IMR-90 (cell line): ENCODE results near the gene ALDH5A1. TPM values are rescaled to one million over a fixed set of nuclear protein-coding genes. Genes with fewer than 3 reads are reported as not detected.

Source experiments
- ATAC-seq: fragments of 200-7000 bp; cut with Tn5 transposase; 2 replicates; pipeline ENCODE4 v1.9.1; 2020; ENCODE audit warnings: low read depth, mild to moderate bottlenecking, moderate library complexity
- BruUV-seq: library from RNA; stranded (reverse); fragments of 400-500 nt; replicated peaks from 2 replicates; lab custom pipeline; 2021; lab: Mats Ljungman, UMichigan
- CTCF ChIA-PET: fragments of 300-600 bp; formaldehyde crosslinking; extraction: SDS; loops from one replicate; lab custom pipeline; 2021; ENCODE audit warnings: antibody characterized with exemption; lab: Yijun Ruan, JAX
- POLR2A ChIA-PET: fragments of 300-600 bp; sonication (Branson Sonifier 250); formaldehyde crosslinking; loops from one replicate; lab custom pipeline; 2022; ENCODE audit warnings: antibody characterized with exemption; ENCODE audit not compliant: unreplicated experiment; lab: Charles Lee
- DNase-seq: peaks from one replicate; pipeline ENCODE4 v3.0.0; 2013
- H2AFZ ChIP-seq: replicated peaks from 2 replicates; pipeline ENCODE3; 2013; ENCODE audit warnings: low read length, mild to moderate bottlenecking; ENCODE audit not compliant: poor library complexity
- H2AK5ac ChIP-seq: 2 replicates; pipeline ENCODE4 v1.6.1; 2013; ENCODE audit warnings: low read depth, low read length, inconsistent platforms
- H2AK9ac ChIP-seq: replicated peaks from 2 replicates; pipeline ENCODE3; 2013; ENCODE audit warnings: mild to moderate bottlenecking, low read depth, low read length, moderate library complexity; ENCODE audit not compliant: poor library complexity
- H2BK120ac ChIP-seq: 2 replicates; pipeline ENCODE4 v1.6.1; 2013; ENCODE audit warnings: low read depth, low read length, inconsistent platforms
- H2BK15ac ChIP-seq: 3 replicates; pipeline ENCODE4 v1.6.1; 2013; ENCODE audit warnings: low read depth, low read length, inconsistent platforms
- H2BK20ac ChIP-seq: 2 replicates; pipeline ENCODE4 v1.6.1; 2013; ENCODE audit warnings: low read depth, mild to moderate bottlenecking, inconsistent platforms, low read length, moderate library complexity
- H2BK5ac ChIP-seq: 2 replicates; pipeline ENCODE4 v1.6.1; 2013; ENCODE audit warnings: mild to moderate bottlenecking, low read depth, low read length, inconsistent platforms; ENCODE audit not compliant: poor library complexity, severe bottlenecking
- H3K14ac ChIP-seq: replicated peaks from 2 replicates; pipeline ENCODE4 v1.6.1; 2013; ENCODE audit warnings: low read depth, low read length, inconsistent platforms
- H3K18ac ChIP-seq: 2 replicates; pipeline ENCODE4 v1.6.1; 2013; ENCODE audit warnings: low read depth, low read length, control low read depth
- H3K23ac ChIP-seq: 2 replicates; pipeline ENCODE4 v1.6.1; 2013; ENCODE audit warnings: low read depth, low read length, inconsistent platforms
- H3K27ac ChIP-seq: 2 replicates; pipeline ENCODE4 v1.5.1; 2013; ENCODE audit warnings: mild to moderate bottlenecking, control low read depth, low read length; ENCODE audit not compliant: insufficient read depth
- H3K27me3 ChIP-seq: 2 replicates; pipeline ENCODE4 v1.6.1; 2013; ENCODE audit warnings: low read length; ENCODE audit not compliant: control insufficient read depth, insufficient read depth
- H3K36me3 ChIP-seq: 2 replicates; pipeline ENCODE4 v1.6.1; 2013; ENCODE audit warnings: low read length, mixed read lengths; ENCODE audit not compliant: control insufficient read depth, insufficient read depth
- H3K4ac ChIP-seq: 2 replicates; pipeline ENCODE4 v1.6.1; 2013; ENCODE audit warnings: low read depth, low read length, inconsistent platforms
- H3K4me1 ChIP-seq: 2 replicates; pipeline ENCODE4 v1.6.1; 2013; ENCODE audit warnings: low read length, mixed read lengths; ENCODE audit not compliant: control insufficient read depth, insufficient read depth
- H3K4me2 ChIP-seq: 2 replicates; pipeline ENCODE4 v1.6.1; 2013; ENCODE audit warnings: low read depth, mild to moderate bottlenecking, control low read depth, low read length, moderate library complexity
- H3K4me3 ChIP-seq: 2 replicates; pipeline ENCODE4 v1.5.1; 2013; ENCODE audit warnings: low read depth, mild to moderate bottlenecking, control low read depth, low read length, moderate library complexity; ENCODE audit not compliant: insufficient read depth
- H3K56ac ChIP-seq: 2 replicates; pipeline ENCODE4 v1.6.1; 2013; ENCODE audit warnings: low read length, inconsistent platforms; ENCODE audit not compliant: insufficient read depth; ENCODE audit errors: extremely low read depth
- H3K79me1 ChIP-seq, 2 experiments: 2 replicates each; pipeline ENCODE4 v1.6.1; 2013; ENCODE audit warnings: low read length in 2 of 2, inconsistent platforms in 1 of 2, low read depth in 1 of 2
- H3K9ac ChIP-seq: 2 replicates; pipeline ENCODE4 v1.6.1; 2013; ENCODE audit warnings: low read depth, low read length, control low read depth
- H3K9me1 ChIP-seq: 2 replicates; pipeline ENCODE4 v1.6.1; 2013; ENCODE audit warnings: low read length, inconsistent platforms; ENCODE audit not compliant: insufficient read depth
- H3K9me3 ChIP-seq: 2 replicates; pipeline ENCODE4 v1.6.1; 2013; ENCODE audit warnings: low read length; ENCODE audit not compliant: control insufficient read depth, insufficient read depth
- H4K20me1 ChIP-seq: 2 replicates; pipeline ENCODE4 v1.6.1; 2013; ENCODE audit warnings: low read length, inconsistent platforms; ENCODE audit not compliant: insufficient read depth
- H4K5ac ChIP-seq: 2 replicates; pipeline ENCODE4 v1.6.1; 2013; ENCODE audit warnings: mild to moderate bottlenecking, low read depth, low read length, control low read depth
- H4K8ac ChIP-seq, 2 experiments: 2 replicates each; pipeline ENCODE4 v1.6.1; 2013; ENCODE audit warnings: low read depth in 2 of 2, low read length in 2 of 2, control low read depth in 1 of 2, inconsistent platforms in 1 of 2
- H4K91ac ChIP-seq: 2 replicates; pipeline ENCODE4 v1.6.1; 2013; ENCODE audit warnings: low read depth, low read length, inconsistent platforms; ENCODE audit not compliant: insufficient read depth
- BHLHE40 ChIP-seq: fragments of 150-350 bp; IDR thresholded peaks from 2 replicates; pipeline ENCODE4 v1.6.1; 2016; ENCODE audit warnings: mild to moderate bottlenecking, low read depth, low read length
- CEBPB ChIP-seq: IDR thresholded peaks from 2 replicates; pipeline ENCODE4 v1.6.1; 2012; ENCODE audit warnings: low read depth, low read length, improper control_type of control experiment
- CHD1 ChIP-seq: IDR thresholded peaks from 2 replicates; pipeline ENCODE4 v1.6.1; 2012; ENCODE audit warnings: low read depth, low read length, improper control_type of control experiment
- CTCF ChIP-seq: conservative IDR thresholded peaks from 2 replicates; pipeline ENCODE4 v1.5.1; 2012; ENCODE audit warnings: mild to moderate bottlenecking, low read depth, low read length, improper control_type of control experiment
- ELK1 ChIP-seq: fragments of 150-350 bp; IDR thresholded peaks from 2 replicates; pipeline ENCODE4 v1.6.1; 2016; ENCODE audit warnings: low read depth, mild to moderate bottlenecking, low read length, moderate library complexity, borderline replicate concordance
- FOS ChIP-seq: fragments of 150-350 bp; IDR thresholded peaks from 2 replicates; pipeline ENCODE4 v1.6.1; 2016; ENCODE audit warnings: low read depth, low read length
- MAFK ChIP-seq: IDR thresholded peaks from 2 replicates; pipeline ENCODE4 v1.6.1; 2012; ENCODE audit warnings: low read depth, low read length, improper control_type of control experiment
- MAZ ChIP-seq: IDR thresholded peaks from 2 replicates; pipeline ENCODE4 v1.6.1; 2012; ENCODE audit warnings: low read depth, mild to moderate bottlenecking, low read length, improper control_type of control experiment, moderate library complexity, borderline replicate concordance
- MXI1 ChIP-seq: IDR thresholded peaks from 2 replicates; pipeline ENCODE4 v1.6.1; 2012; ENCODE audit warnings: low read depth, mild to moderate bottlenecking, low read length, moderate library complexity, borderline replicate concordance
- NFE2L2 ChIP-seq: fragments of 150-350 bp; IDR thresholded peaks from 2 replicates; pipeline ENCODE4 v1.6.1; 2016; ENCODE audit warnings: low read depth, mild to moderate bottlenecking, low read length
- POLR2A ChIP-seq: IDR thresholded peaks from 2 replicates; pipeline ENCODE4 v1.6.1; 2012; ENCODE audit warnings: mild to moderate bottlenecking, low read depth, low read length
- RAD21 ChIP-seq: IDR thresholded peaks from 2 replicates; pipeline ENCODE4 v1.6.1; 2012; ENCODE audit warnings: low read length, improper control_type of control experiment
- RCOR1 ChIP-seq: IDR thresholded peaks from 2 replicates; pipeline ENCODE4 v1.6.1; 2012; ENCODE audit warnings: mild to moderate bottlenecking, low read length, improper control_type of control experiment; ENCODE audit not compliant: insufficient replicate concordance
- RFX5 ChIP-seq: IDR thresholded peaks from 2 replicates; pipeline ENCODE4 v1.8.0; 2012; ENCODE audit warnings: low read depth, mild to moderate bottlenecking, low read length, moderate library complexity
- SMC3 ChIP-seq: fragments of 150-350 bp; IDR thresholded peaks from 2 replicates; pipeline ENCODE4 v1.6.1; 2016; ENCODE audit warnings: low read depth, mild to moderate bottlenecking, antibody characterized with exemption, low read length, moderate library complexity
- USF2 ChIP-seq: fragments of 150-350 bp; IDR thresholded peaks from 2 replicates; pipeline ENCODE4 v1.6.1; 2017; ENCODE audit warnings: mild to moderate bottlenecking, antibody characterized with exemption, low read length, low read depth
- WGBS, 2 experiments: methylation state at CpG; one replicate each; pipeline versions ENCODE4 v1.1.5 to v1.1.7; 2013; ENCODE audit warnings: missing lambda C conversion rate in 2 of 2; ENCODE audit not compliant: insufficient read length in 1 of 2; ENCODE audit errors: extremely low coverage in 2 of 2; 5-methylcytosine and 5-hydroxymethylcytosine counted together
- dilution Hi-C: fragments of 300-500 bp; cut with HindIII; formaldehyde crosslinking; loops from one replicate; pipeline ENCODE4 v1.14.3; 2018; ENCODE audit warnings: low sequenced_read_pairs; ENCODE audit not compliant: unreplicated experiment
- in situ Hi-C: fragments of 300-500 bp; cut with MboI; formaldehyde crosslinking; loops from 3 replicates; pipeline ENCODE4 v1.14.3; 2019; ENCODE audit warnings: low sequenced_read_pairs, inconsistent platforms, mixed read lengths
- intact Hi-C: fragments of 100-400 bp; cut with micrococcal nuclease; formaldehyde crosslinking; loops from 2 replicates; pipeline ENCODE4 v1.10.0; 2022
- polyA plus RNA-seq, 3 experiments: library from polyadenylated mRNA; depleted of rRNA; stranded (reverse); fragments of >200 nt; gene quantifications; 2 replicates each; pipeline ENCODE4 v1.2.3, GENCODE V29; 2012; ENCODE audit warnings: low replicate concordance in 1 of 3
- total RNA-seq: library from RNA; depleted of rRNA; stranded (reverse); fragments of >200 nt; gene quantifications from 2 replicates; pipeline ENCODE4 v1.2.3, GENCODE V29; 2012

ALDH5A1 gene
- total and polyA plus RNA-seq, 2 of the 4 experiments (the other 2 are of a cell fraction) = 0.36 to 0.48 TPM

- CTCF ChIA-PET = interaction anchor here (0.5 to 0.6 kb wide), 2 partner anchors 23 to 75 kb away, joined by 3 read pairs; no protein-coding TSS in a partner anchor
- H3K27ac ChIP-seq = no peak overlapping the region
These were observed 48.1 kb upstream of the ALDH5A1 start for GRCh38 chr6:24446670-24447069.

More at GRCh38 chr6:24446670-24447069, 48.1 kb upstream of the ALDH5A1 start:
- no peak overlapping the region for H3K9ac ChIP-seq
- in situ Hi-C loops = no loop called here
- intact Hi-C loops = no loop called here
- H4K5ac ChIP-seq = no peak overlapping the region
- no peaks in the 10 kb centered on the region for H3K79me1 ChIP-seq
- H2AK9ac ChIP-seq = no peak overlapping the region
- no peak overlapping the region for H3K14ac ChIP-seq
- no peaks in the 10 kb centered on the region for H3K4me1 ChIP-seq
- H3K9me1 ChIP-seq = no peaks in the 10 kb centered on the region
- no peak overlapping the region for H4K8ac ChIP-seq
- BruUV-seq = no TSS peak
- no peak overlapping the region for H2BK5ac ChIP-seq
- H3K23ac ChIP-seq = no peak overlapping the region
- no peak overlapping the region for H3K18ac ChIP-seq
- no peak overlapping the region for H2BK15ac ChIP-seq
- H4K20me1 ChIP-seq = no peaks in the 10 kb centered on the region
- H3K36me3 ChIP-seq = no peaks in the 10 kb centered on the region
- peaks cover 3% of the 10 kb centered on the region for H3K27me3 ChIP-seq
- no peak overlapping the region for H2AK5ac ChIP-seq
- no peak overlapping the region for H2AFZ ChIP-seq
- no peak overlapping the region for H2BK120ac ChIP-seq
- H4K91ac ChIP-seq = no peak overlapping the region
- 83% methylated on average over 1 of the region's 7 CpGs; no CpG with 5 or more reads in 1 of the 2 experiments for WGBS, 2 experiments
- ATAC-seq = no peak
- H3K4me3 ChIP-seq = no peak overlapping the region
- TF ChIP-seq BHLHE40 (no peak), RAD21 (no peak), RFX5 (no peak), RCOR1 (no peak), MAZ (no peak), CTCF (no peak), NFE2L2 (no peak), USF2 (no peak), MAFK (no peak), ELK1 (no peak), SMC3 (no peak), FOS (no peak), MXI1 (no peak), CEBPB (no peak), POLR2A (no peak), CHD1 (no peak)
- dilution Hi-C loops = no loop called here
- no peak overlapping the region for H2BK20ac ChIP-seq
- no peak for DNase-seq
- no peak overlapping the region for H3K4ac ChIP-seq
- POLR2A ChIA-PET = no interaction called here
- no peak overlapping the region for H3K4me2 ChIP-seq
- no peaks in the 10 kb centered on the region for H3K9me3 ChIP-seq
- H3K56ac ChIP-seq = no peak overlapping the region
